DMS53 treated with DMSO at 0.1 percent for 48 hours (cell line): ENCODE measurements around the gene ERICH6B.
A peak's percentile ranks its signal among the peaks of the same experiment; 100 is the strongest.

ENCODE experiments used
- DNase-seq: peaks from one replicate; lab custom pipeline; 2025; ENCODE audit not compliant: unreplicated experiment; lab: John Stamatoyannopoulos, UW

The ERICH6B gene

DNA sequence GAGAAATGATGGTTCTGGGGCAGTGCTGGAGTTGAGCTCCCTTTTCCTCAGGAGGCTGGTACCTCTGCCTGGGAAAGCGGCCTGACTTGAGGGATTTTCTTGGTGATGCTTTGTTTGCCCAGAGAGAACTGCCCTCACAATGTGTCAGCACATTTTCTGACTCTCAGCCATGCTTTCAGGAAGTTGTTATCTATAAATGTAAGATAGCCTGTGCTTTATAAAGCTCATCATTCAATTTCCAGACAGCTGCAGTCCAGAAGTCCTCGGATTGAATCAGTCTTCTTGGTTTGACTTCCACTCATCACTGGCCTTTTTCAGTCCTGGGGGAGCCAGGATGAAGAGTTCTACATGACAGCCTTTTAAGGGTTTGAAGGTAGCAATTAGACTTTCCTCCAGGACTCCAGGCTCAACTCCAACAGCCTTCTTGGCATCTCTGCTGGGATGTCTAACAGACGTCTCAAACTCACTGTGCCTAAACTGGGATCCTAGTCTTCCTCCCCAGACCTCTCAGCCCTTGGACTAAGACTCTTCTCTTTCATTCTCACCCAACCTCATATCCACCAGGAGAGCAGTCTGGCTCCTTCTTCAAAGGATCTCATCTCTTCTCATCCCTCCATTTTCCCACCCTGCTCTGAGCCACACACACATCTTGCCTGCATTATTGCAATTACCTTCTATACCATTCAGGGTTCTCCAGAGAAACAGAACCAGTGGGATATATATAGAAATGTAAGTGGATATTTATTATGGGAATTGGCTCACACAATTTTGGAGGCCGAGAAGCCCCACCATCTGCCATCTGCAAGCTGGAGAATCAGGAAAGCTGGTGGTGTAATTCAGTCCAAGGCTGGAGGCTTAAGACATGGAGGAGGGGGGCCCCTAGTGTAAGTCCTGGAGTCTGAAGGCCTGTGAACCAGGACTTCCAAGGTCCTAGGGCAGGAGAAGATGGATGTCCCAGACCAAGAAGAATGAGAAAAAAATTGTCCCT is 13.1 kb downstream of the ERICH6B start:
- DNase-seq, result no peak

DNA sequence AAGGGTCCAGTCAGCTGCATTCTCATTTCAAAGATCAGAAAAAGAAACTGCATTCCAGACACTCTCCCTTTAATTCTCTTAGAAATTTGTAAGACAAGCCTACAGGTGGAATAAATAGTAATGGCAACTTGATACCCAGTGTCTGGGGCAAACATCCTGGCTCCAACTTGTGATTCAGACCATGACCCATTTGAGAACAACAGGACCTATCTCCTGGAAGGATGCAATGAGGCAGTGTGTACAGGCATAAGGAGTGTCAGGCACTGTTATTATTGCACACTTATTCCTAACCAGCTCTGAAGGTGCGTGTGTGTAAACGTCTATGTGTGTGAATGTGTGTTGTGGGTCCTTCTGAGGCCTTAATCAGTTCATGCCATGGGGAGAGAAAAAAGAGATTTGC is 13.9 kb downstream of the ERICH6B start:
- no peak for DNase-seq

- no peak for DNase-seq
Observed at GRCh38 chr13:45598597-45598996, 16.9 kb downstream of the ERICH6B start.

DNA sequence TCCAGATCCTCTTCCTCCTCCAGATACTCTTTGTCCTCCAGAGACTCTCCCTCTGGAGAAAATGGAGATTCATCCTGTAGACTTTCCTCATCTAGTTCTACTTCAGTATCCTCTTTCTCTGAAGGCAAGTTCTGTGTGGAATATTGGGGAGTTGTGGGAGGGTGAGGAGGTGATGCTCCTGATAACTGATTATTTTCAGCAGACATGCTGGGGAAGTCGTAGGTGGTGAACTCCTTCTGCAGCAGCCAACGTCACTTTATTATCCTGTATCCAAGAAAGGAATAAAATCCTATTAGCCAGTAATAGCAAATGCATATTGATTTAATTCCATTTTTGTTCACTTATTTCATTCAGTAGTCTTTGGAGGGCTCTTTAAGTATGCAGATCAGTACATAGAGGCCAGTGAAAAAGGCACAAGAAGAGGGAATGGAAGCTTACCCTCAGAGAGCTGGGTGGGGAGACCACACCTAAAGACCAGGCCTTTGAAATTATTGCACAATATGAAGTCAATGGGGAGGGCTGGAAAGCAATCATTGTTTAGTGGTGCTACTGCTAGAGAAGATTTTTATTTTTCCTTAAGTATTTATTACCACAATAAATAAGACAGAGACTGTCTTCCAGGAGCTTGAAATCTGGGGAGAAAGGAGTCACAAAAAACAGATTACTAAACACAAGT is 18.6 kb downstream of the ERICH6B start:
- DNase-seq, result no peak

DNA sequence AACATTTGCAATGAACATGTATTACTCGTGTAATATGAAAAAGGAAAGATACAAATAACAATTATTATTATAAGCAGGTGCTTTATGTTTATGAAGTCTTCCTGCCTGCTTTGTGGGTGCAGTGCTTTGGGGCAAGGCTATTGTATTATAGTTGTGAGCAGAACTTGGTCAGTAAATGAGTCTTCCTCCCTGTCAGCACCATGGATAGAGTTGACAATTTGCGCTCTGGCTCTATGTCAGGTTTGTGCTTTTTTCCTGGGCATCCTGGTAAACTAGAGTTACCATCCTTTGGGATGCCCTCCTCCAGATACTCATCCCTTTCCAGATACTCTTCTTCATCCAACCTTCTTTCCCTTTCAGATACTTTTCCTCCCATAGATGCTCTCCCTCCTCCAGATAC is 19.6 kb downstream of the ERICH6B start:
- DNase-seq, result no peak

- no peak for DNase-seq
Observed at GRCh38 chr13:45594764-45595163, 20.8 kb downstream of the ERICH6B start.

DNA sequence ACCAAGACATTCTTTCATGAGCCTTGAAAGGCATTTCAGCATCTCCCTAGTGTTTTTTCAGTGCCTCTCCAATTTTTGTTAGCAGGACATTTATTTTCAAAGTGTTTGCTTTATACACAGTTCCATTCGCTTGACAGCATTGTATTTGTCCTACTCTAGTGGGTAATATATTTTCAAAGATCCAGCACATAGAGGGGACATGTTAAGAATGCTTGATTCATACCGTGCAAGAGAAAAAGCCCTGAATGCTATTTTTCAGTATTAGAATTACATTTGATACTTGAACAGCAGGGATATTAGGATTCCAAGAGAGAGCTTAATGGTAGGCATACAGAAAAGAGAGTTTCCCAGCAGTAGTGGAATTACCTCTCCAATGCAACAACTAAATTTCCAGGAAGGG is 21.3 kb downstream of the ERICH6B start:
- no peak for DNase-seq

DNA sequence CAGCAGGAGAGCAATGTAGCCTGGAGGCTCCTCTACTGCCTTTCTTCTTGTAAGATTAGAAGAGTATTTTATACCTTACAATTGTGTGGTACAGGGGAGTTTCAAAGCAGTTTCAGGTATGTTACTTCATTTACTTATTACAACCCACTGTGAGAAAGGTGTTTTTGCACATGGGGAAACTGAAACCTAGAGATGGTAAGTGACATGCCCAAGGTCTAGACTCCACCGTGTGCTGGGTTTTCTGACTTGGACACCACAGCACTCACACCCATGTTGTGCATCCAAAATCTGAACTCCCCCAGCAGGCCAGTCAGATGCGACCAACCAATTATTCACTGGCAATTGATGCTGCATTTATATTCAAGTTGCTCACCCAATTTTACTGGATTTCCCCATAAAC is 22.8 kb downstream of the ERICH6B start:
- no peak for DNase-seq

DNA sequence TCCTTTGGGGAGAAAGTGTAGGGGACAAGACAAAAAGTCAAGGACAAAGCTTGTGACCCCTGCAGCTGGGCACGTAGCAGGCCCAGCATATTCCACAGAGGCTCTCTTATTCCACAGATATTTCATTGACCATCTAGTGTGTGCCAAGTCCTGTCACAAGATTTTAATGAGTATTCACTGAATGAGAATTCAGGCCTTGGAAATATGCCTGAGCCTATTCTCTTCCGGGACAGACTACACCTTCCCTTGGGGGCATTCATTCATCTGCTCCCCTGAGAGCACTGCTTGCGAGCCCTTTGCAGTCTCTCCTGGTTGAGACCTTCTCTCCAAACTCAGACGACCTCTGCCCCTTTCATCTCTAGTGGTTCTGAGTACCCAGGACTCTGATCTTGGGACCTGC is 25.5 kb downstream of the ERICH6B start:
- no peak for DNase-seq

DNA sequence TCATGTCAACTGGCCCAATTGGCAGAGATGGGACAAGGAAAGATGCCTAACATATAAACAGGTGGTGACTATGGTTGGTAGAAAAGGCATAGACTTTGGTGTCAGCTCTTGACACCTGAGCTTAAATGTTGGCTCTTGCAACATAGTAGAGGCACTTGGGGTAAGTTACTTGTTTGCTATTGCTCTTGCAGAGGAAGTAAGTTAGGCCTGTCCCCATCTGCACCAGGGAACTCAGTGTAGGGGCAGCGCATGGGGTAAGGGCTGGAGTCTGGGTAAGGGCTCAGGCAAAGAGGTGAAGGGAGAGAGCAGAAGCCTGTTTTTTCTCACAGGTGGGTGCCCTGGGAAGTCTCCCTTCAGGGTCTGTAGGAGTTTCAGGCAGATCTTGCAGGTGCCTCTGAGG is 27.6 kb downstream of the ERICH6B start:
- no peak for DNase-seq

DNA sequence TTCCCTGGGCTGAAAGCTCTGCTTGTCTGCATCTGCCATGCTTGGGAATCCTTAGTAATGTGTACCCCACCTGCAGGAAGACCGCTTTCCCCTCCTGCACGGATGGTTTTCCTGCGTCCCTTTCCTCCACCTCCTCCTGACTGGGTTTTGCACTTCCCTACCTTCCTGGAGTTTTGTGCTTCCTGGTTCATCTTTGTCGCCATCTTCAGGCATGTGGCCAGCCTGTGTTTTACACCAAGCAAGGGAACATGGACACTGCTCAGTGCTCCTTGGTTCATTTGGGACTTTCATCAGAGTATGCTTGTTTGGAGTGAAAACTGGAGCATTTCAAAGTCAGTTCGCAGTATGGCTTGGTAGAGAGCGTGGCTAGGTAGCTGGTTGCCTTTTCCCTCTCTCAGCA is 30.7 kb downstream of the ERICH6B start:
- peak; percentile 28 for DNase-seq

GRCh38 chr13:45582408-45583076 is 33.0 kb downstream of the ERICH6B start:
- no peak for DNase-seq

DNA sequence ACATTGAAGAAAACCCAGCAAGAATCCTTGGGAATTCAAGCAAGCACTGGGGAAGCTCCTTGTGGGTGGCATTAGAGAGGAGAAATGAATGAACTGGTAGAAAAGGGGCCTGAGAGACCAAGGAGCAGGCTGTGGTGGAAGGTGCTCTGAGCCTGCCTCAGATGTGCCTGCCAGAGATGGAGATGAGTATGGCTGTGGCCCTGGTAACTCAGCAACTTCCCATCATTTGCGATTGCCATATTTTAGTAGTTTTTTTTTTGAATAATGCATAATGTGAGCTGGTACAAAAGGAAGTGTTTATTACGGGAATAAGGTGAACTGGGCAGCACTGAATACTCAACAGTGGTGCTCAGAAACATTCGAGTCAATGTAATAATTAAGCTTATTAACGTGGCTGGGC is 39.1 kb downstream of the ERICH6B start:
- DNase-seq, result no peak

- no peak for DNase-seq
Observed at GRCh38 chr13:45575830-45576180, 39.7 kb downstream of the ERICH6B start.

DNA sequence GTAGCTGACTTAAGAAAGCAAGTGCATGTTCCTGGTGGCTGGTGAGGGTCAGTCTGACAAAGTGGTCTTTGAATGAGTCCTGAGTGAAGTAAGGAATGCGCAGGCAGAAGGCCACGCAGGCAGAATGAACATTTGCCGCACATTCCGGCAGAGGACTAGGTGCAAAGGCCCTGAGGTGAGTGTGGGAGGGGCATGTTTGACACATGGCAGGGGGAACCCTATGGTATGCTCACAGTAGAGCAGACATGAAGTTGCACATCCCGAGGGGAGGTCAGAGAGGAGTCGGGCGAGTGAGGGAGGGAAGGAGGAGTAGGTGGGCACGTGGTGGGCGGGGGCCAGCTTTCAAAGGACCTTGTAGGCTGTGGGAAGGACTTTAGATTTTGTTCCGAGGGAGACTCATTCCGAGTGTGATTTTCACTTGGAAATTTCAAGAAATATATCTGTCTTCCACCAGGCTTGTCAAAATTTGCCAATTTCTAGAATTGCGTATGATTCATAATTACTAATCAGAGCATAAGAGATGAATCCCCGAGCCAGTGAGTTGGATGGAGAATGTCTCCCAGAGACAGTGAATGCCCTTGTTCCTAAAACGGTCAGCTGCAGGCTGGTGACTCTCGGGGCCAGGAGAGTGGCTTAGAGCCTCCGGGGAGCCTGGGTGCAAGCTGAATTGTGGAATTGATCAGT is 40.3 kb downstream of the ERICH6B start:
- DNase-seq, result no peak

DNA sequence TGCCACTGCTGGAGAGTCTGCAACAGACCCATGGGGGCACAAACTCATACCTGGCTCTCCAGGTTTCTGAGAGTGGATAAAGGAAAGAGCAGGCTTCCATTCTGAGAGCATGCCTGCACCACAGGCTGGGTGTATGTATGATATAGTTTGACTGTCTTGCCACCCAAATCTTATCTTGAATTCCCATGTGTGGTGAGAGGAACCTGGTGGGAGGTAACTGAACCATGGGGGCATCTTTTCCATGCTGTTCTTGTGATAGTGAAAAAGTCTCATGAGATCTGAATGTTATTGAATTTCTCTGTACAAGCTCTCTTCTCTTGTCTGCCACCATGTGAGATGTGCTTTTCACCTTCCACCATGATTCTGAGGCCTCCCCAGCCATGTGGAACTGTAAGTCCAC is 50.2 kb downstream of the ERICH6B start:
- no peak for DNase-seq

DNA sequence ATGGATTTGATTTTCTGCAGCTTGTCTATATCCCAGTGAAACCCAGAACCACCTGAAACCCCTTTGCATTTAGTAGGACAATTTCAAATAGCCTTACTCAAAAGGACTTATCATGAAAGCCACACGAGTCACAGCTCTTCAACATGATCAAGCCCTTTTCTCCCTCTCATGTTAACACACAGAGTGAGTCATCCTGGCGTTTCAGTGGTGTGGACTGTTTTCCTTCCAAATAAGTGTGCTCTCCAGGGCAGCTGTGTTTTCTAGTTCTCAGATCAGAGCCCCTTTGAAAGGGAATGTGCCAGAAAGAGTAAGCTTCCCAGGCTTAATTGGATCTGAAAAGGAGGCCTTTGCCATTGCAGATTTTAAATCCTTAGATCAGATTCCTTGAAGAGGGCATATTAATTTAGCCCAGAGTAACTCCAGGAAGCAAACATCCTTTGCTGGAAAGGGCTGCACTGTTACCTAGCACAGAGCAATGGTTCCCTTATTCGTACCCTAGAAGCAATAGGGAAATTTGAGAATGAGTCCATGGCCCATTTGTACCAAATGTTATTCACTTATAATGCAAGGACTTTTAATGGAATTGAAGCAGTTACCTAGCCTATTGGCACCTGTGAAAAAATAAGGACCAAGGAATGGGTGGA is 51.3 kb downstream of the ERICH6B start:
- DNase-seq, result peak; percentile 80

- no peak for DNase-seq
Observed at GRCh38 chr13:45554604-45555109, 60.9 kb downstream of the ERICH6B start.

- DNase-seq, result no peak
Observed at GRCh38 chr13:45548281-45548680, 67.3 kb downstream of the ERICH6B start.

DNA sequence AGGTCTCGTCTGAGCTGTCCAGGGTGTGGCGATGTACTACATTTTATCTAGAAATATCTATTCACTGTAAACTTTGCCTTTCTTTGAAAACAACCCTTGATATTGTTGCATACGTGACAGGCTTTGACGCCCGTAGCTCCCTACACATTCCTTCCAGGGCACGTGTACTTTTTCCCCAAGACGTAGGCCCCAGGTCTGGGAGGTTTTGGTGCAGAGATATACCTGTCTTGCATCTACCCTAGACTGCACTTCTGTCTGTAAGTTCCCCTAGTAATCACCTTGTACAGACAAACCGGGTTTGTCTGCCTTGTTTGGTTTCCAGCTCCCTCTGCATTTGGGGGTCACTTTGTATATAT is 69.2 kb downstream of the ERICH6B start:
- DNase-seq, result no peak
